PC-3 (cell line): Measurements from ENCODE around the gene PRDX3.

Source experiments
- CTCF ChIP-seq: fragments of 300-600 bp; sonication (generic); conservative IDR thresholded peaks from 2 replicates; pipeline ENCODE4 v1.5.1; 2017; ENCODE audit warnings: antibody characterized with exemption, low read depth, mild to moderate bottlenecking, low read length
- EZH2 ChIP-seq: fragments of 300-600 bp; sonication (generic); IDR thresholded peaks from one replicate; pipeline ENCODE4 v1.6.1; 2017; ENCODE audit warnings: antibody characterized with exemption, mild to moderate bottlenecking, low read length; ENCODE audit not compliant: unreplicated experiment

- no peak for TF ChIP-seq CTCF
- TF ChIP-seq EZH2 = no peak
Measured at GRCh38 chr10:119190954-119191785, 12.6 kb upstream of the PRDX3 start.
